DOHH2 (cell line): ENCODE data around the gene FOXK2.
A peak's percentile ranks its signal among the peaks of the same experiment; 100 is the strongest.

Experiments
- H3F3A ChIP-seq: fragments of 200-600 bp; sonication (generic), shearing (Covaris generic); 2 replicates; pipeline ENCODE4 v1.6.0; 2016; ENCODE audit warnings: antibody characterized with exemption, mild to moderate bottlenecking; ENCODE audit not compliant: control insufficient read depth, insufficient read depth
- H3K27ac ChIP-seq: fragments of 200-600 bp; sonication (generic); 2 replicates; pipeline ENCODE4 v1.5.1; 2014; ENCODE audit warnings: low read depth, mild to moderate bottlenecking, low read length, moderate library complexity
- H3K27me3 ChIP-seq: fragments of 200-600 bp; sonication (generic); 2 replicates; pipeline ENCODE4 v1.6.1; 2014; ENCODE audit warnings: mild to moderate bottlenecking, low read length, mixed read lengths; ENCODE audit not compliant: control insufficient read depth
- H3K36me3 ChIP-seq: fragments of 200-600 bp; sonication (generic); 2 replicates; pipeline ENCODE4 v1.6.1; 2014; ENCODE audit warnings: mild to moderate bottlenecking, low read length, moderate library complexity, mixed read lengths; ENCODE audit not compliant: control insufficient read depth
- H3K4me1 ChIP-seq: fragments of 200-600 bp; sonication (generic); 2 replicates; pipeline ENCODE4 v1.6.1; 2014; ENCODE audit warnings: mild to moderate bottlenecking, low read length, mixed read lengths; ENCODE audit not compliant: control insufficient read depth
- H3K4me2 ChIP-seq: fragments of 200-600 bp; sonication (generic); 2 replicates; pipeline ENCODE4 v1.6.0; 2014; ENCODE audit warnings: mild to moderate bottlenecking, low read length, moderate library complexity
- H3K4me3 ChIP-seq: fragments of 200-600 bp; sonication (generic); 2 replicates; pipeline ENCODE4 v1.5.1; 2014; ENCODE audit warnings: mild to moderate bottlenecking, low read length, mixed read lengths
- H3K79me2 ChIP-seq: fragments of 200-600 bp; sonication (generic); 2 replicates; pipeline ENCODE4 v1.6.1; 2014; ENCODE audit warnings: mild to moderate bottlenecking, low read length, mixed read lengths; ENCODE audit not compliant: control insufficient read depth
- H3K9me2 ChIP-seq: fragments of 200-600 bp; sonication (generic); replicated peaks from 2 replicates; pipeline ENCODE4 v1.6.1; 2014; ENCODE audit warnings: mild to moderate bottlenecking, low read length, mixed read lengths; ENCODE audit not compliant: control insufficient read depth
- H3K9me3 ChIP-seq: fragments of 200-600 bp; sonication (generic); 2 replicates; pipeline ENCODE4 v1.6.1; 2014; ENCODE audit warnings: antibody characterized with exemption, low read length, mixed read lengths; ENCODE audit not compliant: control insufficient read depth, insufficient read depth
- H4K20me1 ChIP-seq: fragments of 200-600 bp; sonication (generic); 2 replicates; pipeline ENCODE4 v1.6.0; 2014; ENCODE audit warnings: low read depth, mild to moderate bottlenecking, antibody characterized with exemption, low read length, moderate library complexity; ENCODE audit not compliant: control insufficient read depth, insufficient read depth
- EZH2phosphoT487 ChIP-seq: fragments of 200-600 bp; sonication (generic); IDR thresholded peaks from 2 replicates; pipeline ENCODE4 v1.6.1; 2017; ENCODE audit warnings: borderline replicate concordance, mild to moderate bottlenecking, antibody characterized with exemption, low read length, moderate library complexity, mixed read lengths
- TF ChIP-seq, protein P1 (sequence below): fragments of 200-600 bp; sonication (generic); IDR thresholded peaks from one replicate; pipeline ENCODE4 v1.5.1; 2014; ENCODE audit warnings: antibody characterized with exemption, mild to moderate bottlenecking, low read depth, low read length; ENCODE audit not compliant: poor library complexity, severe bottlenecking

FOXK2 gene

DNA sequence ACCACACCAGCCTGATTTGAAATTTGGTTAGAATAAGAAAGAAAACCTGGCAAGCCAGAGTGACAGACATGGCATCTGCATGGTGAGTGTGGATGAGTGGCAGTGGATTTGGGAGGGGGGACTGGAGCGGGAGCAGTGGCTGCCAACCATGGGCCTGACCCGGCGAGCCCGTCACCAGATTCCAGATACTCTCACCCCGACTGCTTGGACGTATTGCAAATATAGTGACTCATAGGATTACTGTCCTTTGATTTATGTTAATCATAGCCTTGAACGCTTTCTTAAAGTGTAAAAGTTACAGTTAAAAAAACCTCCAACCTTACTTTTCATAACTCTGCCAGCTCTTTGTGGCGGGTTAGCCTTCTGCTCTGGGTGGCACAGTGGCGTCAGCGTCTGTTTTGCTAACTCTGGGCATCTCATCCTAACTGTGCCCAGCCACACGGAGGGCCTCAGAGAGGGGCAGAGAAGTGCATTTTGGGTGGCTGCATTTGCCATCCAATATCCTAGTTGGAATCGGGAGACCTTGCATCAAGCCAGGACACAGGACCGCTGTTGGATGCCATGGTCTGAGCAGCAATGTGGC is 26.8 kb upstream of the FOXK2 start:
- no peak overlapping the region for H3K27ac ChIP-seq
- H3K4me2 ChIP-seq: no peak overlapping the region

DNA sequence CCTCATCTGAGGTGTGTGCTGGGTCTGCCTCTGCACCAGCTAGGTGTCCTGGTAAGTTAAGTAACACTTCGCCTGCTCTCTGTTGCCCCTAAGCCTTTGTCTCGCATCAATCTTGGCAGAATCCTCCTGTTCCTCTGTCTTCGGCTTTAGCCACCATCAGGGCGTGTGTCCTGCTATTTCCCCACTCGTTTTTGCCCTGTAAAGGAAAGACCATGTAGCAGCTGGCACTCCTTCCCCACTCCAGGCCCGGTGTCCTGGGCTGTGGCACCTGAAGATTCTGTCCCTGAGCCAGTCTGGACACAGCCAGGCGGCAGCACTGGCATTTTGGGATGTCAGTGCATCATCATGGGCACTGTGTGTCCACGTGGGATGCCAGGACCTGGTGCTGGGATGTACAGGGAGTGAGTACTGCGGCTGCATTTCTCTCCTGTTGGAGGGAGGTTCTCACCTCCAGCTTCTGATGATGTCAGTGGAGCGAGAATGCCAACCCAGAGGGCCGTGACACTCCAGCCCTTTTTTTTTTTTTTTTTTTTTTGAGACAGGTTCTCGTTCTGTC is 26.2 kb upstream of the FOXK2 start:
- Histone ChIP-seq H3K4me3 (no peak overlapping the region), H3K79me2 (0 out of 2 replicates have a peak, but pooled peaks cover 2% of the 10 kb centered on the region), H3K36me3 (peaks cover 12% of the 10 kb centered on the region; the same call in 1 of the 2 replicates), H3K9me3 (no peaks in the 10 kb centered on the region), H3K9me2 (no peaks in the 10 kb centered on the region), H3F3A (peaks cover 11% of the 10 kb centered on the region), H4K20me1 (no peaks in the 10 kb centered on the region), H3K27me3 (no peaks in the 10 kb centered on the region), H3K4me2 (no peak overlapping the region), H3K27ac (no peak overlapping the region), H3K4me1 (peaks cover 57% of the 10 kb centered on the region)
- TF ChIP-seq, protein P1, sequence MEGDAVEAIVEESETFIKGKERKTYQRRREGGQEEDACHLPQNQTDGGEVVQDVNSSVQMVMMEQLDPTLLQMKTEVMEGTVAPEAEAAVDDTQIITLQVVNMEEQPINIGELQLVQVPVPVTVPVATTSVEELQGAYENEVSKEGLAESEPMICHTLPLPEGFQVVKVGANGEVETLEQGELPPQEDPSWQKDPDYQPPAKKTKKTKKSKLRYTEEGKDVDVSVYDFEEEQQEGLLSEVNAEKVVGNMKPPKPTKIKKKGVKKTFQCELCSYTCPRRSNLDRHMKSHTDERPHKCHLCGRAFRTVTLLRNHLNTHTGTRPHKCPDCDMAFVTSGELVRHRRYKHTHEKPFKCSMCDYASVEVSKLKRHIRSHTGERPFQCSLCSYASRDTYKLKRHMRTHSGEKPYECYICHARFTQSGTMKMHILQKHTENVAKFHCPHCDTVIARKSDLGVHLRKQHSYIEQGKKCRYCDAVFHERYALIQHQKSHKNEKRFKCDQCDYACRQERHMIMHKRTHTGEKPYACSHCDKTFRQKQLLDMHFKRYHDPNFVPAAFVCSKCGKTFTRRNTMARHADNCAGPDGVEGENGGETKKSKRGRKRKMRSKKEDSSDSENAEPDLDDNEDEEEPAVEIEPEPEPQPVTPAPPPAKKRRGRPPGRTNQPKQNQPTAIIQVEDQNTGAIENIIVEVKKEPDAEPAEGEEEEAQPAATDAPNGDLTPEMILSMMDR: no peak
- no peak for TF ChIP-seq EZH2phosphoT487

More for the DNA sequence above, 26.8 kb upstream of the FOXK2 start:
- H3K79me2 ChIP-seq: 0 out of 2 replicates have a peak, but pooled peaks cover 2% of the 10 kb centered on the region
- H4K20me1 ChIP-seq: no peaks in the 10 kb centered on the region
- peaks cover 52% of the 10 kb centered on the region for H3K4me1 ChIP-seq
- no peaks in the 10 kb centered on the region for H3K9me3 ChIP-seq
- TF ChIP-seq EZH2phosphoT487: no peak
- TF ChIP-seq, protein P1: no peak
- no peaks in the 10 kb centered on the region for H3K9me2 ChIP-seq
- H3K36me3 ChIP-seq: peaks cover 17% of the 10 kb centered on the region; the same call in 1 of the 2 replicates
- peaks cover 11% of the 10 kb centered on the region for H3F3A ChIP-seq
- no peak overlapping the region for H3K4me3 ChIP-seq
- no peaks in the 10 kb centered on the region for H3K27me3 ChIP-seq

DNA sequence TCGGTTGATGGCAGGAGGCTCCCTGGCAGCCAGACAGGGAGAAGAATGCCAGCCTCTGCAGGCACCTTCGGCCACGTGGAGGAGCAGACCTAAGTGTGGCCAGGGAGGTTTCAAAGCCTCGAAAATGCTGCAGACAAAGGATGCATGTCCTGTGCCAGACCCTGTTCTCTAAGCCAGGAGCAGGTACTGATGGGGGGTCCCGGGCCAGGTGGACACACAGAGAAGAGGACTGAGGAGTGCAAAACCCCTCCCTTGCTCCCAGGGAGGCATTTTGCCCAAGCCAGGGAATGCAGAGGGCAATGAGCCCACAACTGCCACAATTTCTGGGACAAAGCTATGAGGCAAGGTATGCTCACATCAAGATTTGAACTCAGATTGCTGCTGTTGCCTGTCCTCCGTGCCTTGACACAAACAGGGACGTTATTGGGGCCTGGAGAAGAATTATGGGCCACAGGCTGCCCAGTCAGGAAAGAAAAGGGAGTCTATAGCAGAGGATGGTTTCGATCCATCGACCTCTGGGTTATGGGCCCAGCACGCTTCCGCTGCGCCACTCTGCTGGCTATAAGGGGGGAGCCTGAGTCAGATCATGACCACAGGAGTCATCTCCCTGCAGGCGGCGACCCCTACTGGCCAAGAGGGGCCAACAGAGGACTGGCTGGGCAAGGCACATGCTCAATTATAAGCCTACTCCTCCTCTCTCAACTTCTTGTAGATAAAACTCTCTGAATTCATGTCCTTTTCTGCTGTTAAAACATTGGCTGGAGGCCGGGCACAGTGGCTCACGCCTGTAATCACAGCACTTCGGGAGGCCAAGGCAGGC is 25.1 kb upstream of the FOXK2 start:
- 0 out of 2 replicates have a peak, but pooled peaks cover 2% of the 10 kb centered on the region for H3K79me2 ChIP-seq
- H3K9me3 ChIP-seq: no peaks in the 10 kb centered on the region
- H3K4me2 ChIP-seq: peak overlapping the region; percentile 96
- TF ChIP-seq, protein P1: peak; percentile 88
- no peak for TF ChIP-seq EZH2phosphoT487
- peak overlapping the region; percentile 39 for H3K27ac ChIP-seq
- peaks cover 59% of the 10 kb centered on the region for H3K4me1 ChIP-seq
- H3F3A ChIP-seq: peaks cover 11% of the 10 kb centered on the region
- H3K27me3 ChIP-seq: no peaks in the 10 kb centered on the region
- H3K4me3 ChIP-seq: peak overlapping the region; percentile 71
- H4K20me1 ChIP-seq: no peaks in the 10 kb centered on the region
- H3K36me3 ChIP-seq: peaks cover under 1% of the 10 kb centered on the region; the same call in 1 of the 2 replicates
- no peaks in the 10 kb centered on the region for H3K9me2 ChIP-seq
